SH-SY5Y (cell line): ENCODE results near the gene TRPC1.

Experiments used
- GATA2 ChIP-seq: IDR thresholded peaks from 2 replicates; pipeline ENCODE4 v1.6.1; 2011; ENCODE audit warnings: mild to moderate bottlenecking, low read depth, low read length
- GATA3 ChIP-seq: IDR thresholded peaks from 2 replicates; pipeline ENCODE4 v1.6.1; 2011; ENCODE audit warnings: low read depth, mild to moderate bottlenecking, low read length, moderate library complexity

- TF ChIP-seq GATA2 (no peak), GATA3 (no peak)
Measured at GRCh38 chr3:142796823-142797222, 73.0 kb downstream of the TRPC1 start.
